Lower lobe of right lung (tissue), 2 donors: ENCODE measurements around the gene COQ7. TPM values are rescaled to one million over a fixed set of nuclear protein-coding genes. Genes with fewer than 3 reads are reported as not detected.

ENCODE experiments used
- ATAC-seq, 2 donors: fragments of 200-7000 bp; cut with Tn5 transposase; one replicate each; pipeline ENCODE4 v1.9.1; 2020 to 2022; ENCODE audit warnings: mild to moderate bottlenecking in 2 of 2, moderate library complexity in 2 of 2
- DNase-seq: peaks from one replicate; pipeline ENCODE4 v3.0.0-alpha.2; 2020
- H3K27ac ChIP-seq: fragments of 200-600 bp; one replicate; pipeline ENCODE4 v1.8.0; 2022
- H3K27me3 ChIP-seq: fragments of 200-600 bp; one replicate; pipeline ENCODE4 v1.8.0; 2022; ENCODE audit warnings: low read depth
- H3K36me3 ChIP-seq: fragments of 200-600 bp; one replicate; pipeline ENCODE4 v1.8.0; 2022; ENCODE audit warnings: mild to moderate bottlenecking
- H3K4me1 ChIP-seq: fragments of 200-600 bp; one replicate; pipeline ENCODE4 v1.8.0; 2022
- H3K4me3 ChIP-seq: fragments of 200-600 bp; one replicate; pipeline ENCODE4 v1.8.0; 2022; ENCODE audit warnings: mild to moderate bottlenecking
- H3K9me3 ChIP-seq: fragments of 200-600 bp; one replicate; pipeline ENCODE4 v1.8.0; 2022
- CTCF ChIP-seq: fragments of 200-600 bp; IDR thresholded peaks from one replicate; pipeline ENCODE4 v1.8.0; 2022; ENCODE audit warnings: antibody characterized with exemption, mild to moderate bottlenecking
- intact Hi-C: fragments of 100-400 bp; cut with DNase I; formaldehyde crosslinking; loops from one replicate; pipeline ENCODE4 v1.11.0; 2022
- total RNA-seq: library from RNA; stranded (reverse); fragmentation: NEBNext Ultra II Directional; extraction: Animal tissue kit (Norgen Biotek cat#: 25700); gene quantifications from one replicate; pipeline ENCODE4 v1.2.1, GENCODE V29; 2021
- donor health status: DM: no; HTN: yes; CAD: no; lungs with severe emphysema.

COQ7 gene
- total RNA-seq, 1 donor from 2014 or later, result 17.3 TPM

GRCh38 chr16:19128454-19129200 is 61.2 kb downstream of the COQ7 start:
- intact Hi-C loops, result no loop called here
- ATAC-seq, result no peak
- peaks cover 4% of the 10 kb centered on the region for H3K9me3 ChIP-seq
- no peak for DNase-seq
- peaks cover 54% of the 10 kb centered on the region for H3K4me1 ChIP-seq
- no peak for TF ChIP-seq CTCF
- H3K4me3 ChIP-seq, result no peak overlapping the region
- no peaks in the 10 kb centered on the region for H3K36me3 ChIP-seq
- no peaks in the 10 kb centered on the region for H3K27me3 ChIP-seq
- no peak overlapping the region for H3K27ac ChIP-seq

Other genes starting within 250 kb of the COQ7 start
- 89.0 TPM for gene SMG1, start 141.2 kb upstream of the COQ7 start, total RNA-seq
- 3.3 TPM for gene TMC7, start 83.7 kb upstream of the COQ7 start, total RNA-seq
- 60.7 TPM for gene ITPRIPL2, start 46.4 kb downstream of the COQ7 start, total RNA-seq
- gene SYT17, start 100.6 kb downstream of the COQ7 start, total RNA-seq, result 11.8 TPM
- not detected for gene CLEC19A, start 218.1 kb downstream of the COQ7 start, total RNA-seq